ENCODE data around the gene MLLT3.

Gene MLLT3

GRCh38 chr9:20624201-20625002 lies 2.1 kb upstream of the MLLT3 start:
- DNase-seq, result peak; percentile 57

DNA sequence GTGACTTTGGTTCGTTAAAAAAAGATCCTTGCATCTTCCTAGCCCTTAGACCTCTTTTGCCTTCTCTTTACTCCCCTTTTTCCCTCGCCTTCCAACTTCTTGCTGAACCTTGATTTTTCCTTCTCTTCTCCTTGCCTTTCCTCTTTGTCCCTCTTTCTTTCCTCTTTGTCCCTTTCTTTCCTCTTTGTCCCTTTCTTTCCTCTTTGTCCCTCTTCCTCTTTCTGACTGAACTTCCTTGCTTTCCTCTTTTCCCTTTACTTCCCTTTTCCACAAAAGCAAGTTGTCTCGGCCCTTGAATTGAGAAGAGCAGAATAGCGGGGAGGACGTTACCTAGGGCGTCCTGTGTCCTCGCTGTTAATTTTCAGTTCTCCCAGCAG lies 1.4 kb upstream of the MLLT3 start:
- no peak for DNase-seq

DNA sequence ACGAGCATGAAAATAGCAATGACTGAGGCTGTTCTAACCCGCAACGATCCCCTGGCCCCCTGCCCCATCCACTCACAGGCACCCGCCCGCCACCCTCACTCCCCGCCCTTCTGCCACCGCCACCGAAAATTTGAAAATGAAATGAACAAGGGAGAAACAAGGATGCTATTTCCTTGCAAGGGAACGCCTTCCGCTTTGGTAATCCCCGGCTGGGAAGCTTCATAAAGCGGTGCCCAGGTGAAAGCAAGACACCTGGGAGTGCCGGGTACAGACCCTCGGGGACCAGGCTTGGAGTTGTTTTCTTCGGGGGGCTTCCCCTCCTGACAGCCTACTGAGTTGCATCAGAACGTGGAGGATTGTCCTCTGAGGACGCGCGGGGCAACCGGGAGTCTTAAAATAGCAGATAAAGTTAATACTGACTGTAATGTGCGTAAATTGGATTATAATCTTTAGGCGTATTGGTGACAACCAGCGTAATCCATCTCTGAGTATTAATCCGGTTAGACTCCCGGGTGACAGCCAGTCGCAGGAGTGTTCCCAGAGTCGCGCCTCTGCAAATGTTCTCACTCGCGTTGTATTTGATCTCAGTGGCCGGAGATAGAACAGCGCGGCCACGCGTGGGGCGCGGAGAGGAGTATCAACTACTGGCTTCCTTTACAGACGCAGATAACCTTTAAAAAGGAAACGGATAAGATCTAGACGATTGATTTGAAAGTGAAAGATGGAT lies 885 bp upstream of the MLLT3 start:
- DNase-seq, result peak; percentile 57

DNA sequence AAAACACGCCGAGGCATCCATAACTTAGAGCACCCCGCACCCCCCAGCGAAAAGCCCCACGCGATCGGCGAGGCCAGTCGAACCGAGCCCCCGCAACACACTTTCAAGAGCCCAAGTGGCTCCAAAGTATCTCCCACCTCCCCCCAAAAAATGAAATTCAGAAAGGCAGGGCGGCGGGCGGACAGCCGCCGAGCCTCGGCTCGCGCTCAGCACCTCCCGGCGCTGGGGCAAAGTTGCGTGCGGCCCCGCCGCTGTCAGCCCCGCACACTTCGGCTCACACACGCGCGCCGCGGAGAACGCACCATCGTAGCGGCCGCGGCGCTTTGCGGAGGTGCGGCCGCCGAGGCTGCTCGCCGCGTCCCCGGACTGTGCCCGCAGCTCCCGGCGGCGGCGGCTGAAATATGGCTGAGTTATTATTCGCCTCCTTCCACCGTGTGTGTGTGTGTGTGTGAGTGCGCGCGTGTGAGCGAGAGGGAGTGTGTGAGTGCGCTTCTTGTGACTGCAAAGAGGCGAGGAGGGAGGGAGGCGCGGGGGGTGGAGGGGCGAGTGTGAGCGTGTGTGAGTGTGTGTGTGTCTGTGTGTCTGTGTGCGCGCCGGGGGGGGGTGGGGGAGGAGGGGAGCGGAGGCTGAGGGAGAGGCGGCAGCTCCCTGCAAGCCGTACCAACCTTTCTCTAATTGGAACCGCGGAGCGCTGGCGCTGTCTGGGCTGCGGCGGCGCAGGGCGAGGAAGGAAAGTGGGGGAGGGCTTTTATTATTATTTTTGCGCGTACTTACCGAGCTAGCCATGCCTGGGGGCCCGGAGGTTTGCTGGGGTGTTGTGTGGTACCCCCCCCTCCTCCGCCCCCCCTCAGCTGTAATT lies 599 bp downstream of the MLLT3 start:
- peak; percentile 67 for DNase-seq

- peak; percentile 48 for DNase-seq
Observed at GRCh38 chr9:20620650-20621470, 1.4 kb downstream of the MLLT3 start.

DNA sequence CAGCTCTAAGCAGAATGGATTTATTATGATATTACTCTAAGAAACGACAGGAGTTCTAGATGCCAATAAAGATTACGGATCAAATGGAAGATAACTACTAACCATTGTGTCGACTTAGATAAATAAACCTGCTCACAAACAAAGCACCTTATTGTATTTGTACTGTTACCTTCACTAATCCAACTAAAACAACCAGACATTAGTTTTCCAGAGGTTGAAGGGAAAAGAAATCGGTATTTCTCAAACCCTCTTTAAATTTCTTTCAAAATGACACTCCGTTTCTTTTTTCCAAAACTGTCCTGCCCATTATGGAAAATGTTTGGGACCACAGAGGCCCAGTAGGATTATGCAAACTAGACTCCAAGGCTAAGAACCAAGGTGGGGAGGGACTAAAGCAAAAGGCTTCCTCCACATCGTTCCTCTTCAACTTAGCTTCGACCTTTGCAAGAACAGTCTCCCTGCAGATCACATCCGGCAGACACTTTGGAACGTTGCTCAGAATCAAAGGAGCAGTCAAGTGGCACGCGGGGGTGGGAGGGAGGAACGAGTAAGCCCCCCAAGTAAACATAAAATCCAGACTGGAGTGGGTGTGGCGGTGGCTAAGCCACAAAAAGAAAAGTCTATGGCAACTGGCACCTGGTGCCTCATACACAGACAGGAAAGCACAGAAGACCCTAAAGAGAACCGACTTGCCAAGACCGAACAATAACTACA lies 2.7 kb downstream of the MLLT3 start:
- DNase-seq, result no peak

DNA sequence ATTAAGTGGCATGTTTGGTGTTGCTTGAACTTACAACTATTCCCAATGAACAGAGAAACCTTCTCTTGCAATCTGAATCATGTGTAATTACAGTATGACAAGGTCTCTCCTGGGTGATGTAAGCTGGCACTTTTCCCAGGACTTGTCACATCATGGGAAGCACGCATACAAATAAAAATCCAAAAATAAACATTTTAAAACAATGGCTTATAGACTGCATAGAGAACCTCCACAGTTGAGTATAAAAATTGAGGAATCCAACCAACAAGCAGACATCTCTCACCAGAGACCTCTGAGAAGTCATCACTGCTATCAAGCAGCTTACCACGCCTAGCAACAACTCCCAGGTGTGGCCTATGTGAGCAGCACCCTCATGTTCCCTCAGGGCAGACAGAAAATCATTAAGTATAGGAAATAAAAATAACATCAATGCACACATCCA lies 3.9 kb downstream of the MLLT3 start:
- DNase-seq, result no peak

- DNase-seq, result no peak
Observed at GRCh38 chr9:20616808-20617207, 5.5 kb downstream of the MLLT3 start.

DNA sequence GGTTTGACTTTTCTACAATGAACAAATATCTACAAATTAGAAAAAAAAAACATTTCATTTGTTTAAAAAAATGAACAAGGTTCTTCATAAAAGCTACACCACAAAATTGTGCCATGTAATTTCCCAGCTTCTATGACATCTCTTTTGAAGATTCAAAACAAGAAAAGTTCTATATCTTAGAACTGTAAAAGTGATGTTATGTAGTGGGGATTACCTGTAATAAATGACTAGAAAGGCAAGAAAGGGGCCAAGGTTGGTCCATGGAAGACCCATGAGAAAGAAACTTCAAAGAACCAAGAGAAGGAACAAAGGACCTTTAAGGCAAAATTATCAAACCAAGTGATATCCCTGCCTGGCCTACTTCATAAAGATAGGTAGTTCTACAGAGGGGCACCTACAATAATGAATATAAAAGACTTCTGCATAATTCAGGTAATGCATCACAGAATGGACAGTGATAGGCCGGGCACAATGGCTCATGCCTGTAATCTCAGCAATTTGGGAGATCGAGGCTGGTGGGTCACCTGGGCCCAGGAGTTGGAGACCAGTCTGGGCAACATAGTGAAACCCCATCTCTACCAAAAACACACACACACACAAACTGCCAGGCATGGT lies 7.6 kb downstream of the MLLT3 start:
- no peak for DNase-seq

- DNase-seq, result no peak
Observed at GRCh38 chr9:20611691-20612287, 10.5 kb downstream of the MLLT3 start.

DNA sequence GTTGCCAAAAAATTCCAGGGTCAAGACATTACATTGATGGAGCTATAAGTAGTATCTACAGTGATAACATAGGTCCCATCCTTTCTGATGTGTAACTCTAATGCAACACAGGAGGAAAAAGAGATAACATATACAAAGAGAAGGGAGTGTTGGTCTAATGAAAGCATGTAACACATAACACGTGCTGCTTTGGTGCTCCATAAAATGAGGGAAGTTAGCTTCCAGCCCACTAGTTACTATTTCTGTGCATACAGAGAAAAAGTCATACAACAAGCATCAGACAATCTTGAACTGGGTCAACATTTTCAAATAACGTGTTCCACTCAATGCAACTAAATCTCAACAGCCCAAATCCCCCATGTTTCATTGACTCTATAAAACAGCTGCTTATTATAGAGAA lies 11.7 kb downstream of the MLLT3 start:
- DNase-seq, result no peak

DNA sequence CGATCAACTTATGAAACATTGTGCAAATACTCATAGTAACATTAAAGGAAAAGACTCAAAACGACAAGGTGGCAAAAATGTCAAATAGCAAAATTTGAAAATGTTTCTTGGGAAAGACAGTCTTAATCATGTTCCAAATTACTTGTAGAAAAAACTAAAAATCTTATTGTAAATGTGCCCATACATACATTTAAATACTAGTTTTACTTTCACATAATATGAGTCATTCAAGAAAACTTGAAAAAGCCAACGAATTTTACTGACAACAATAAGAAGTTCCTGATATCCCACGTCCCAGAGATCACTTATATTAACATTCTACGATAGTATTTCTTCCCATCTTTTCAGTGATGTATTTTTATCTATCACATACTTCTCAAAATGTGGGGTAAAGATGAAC lies 13.7 kb downstream of the MLLT3 start:
- DNase-seq, result no peak

DNA sequence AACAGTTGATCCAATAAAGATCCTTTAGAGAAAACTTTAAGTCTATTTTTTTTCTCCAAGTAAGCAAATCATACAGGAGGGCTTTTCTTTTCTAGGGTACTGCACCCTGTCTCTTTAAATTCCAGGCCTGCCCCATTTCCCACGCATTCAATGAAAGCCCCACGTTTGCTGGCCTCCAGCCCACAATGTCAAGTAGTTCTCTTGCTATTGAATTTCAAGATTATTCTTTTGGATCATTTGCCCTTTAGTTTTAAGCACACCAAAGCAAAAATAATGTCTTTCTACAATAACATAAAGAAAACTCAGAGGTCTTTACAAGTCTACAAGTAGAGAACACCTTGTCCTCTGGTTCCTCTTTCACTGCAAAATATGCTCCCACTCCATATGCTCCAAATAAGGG lies 15.6 kb downstream of the MLLT3 start:
- no peak for DNase-seq

DNA sequence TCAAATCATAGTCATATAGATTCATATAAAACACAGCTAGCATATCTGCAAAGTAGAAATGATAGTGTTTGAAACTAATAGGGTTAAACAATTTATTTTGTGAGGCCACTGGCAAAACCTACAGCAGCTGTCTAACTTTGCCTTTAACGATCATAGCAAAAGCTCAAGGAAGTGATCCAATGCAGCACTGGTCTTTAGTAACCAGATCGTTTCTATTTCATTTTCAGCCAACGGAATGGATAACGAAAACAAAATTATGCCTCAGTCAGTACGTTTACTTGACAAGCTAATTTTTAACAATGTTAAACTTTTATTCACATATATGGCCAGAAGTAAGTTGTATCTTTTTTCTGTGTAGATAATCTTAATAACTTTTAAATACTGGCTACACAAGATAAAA lies 17.7 kb downstream of the MLLT3 start:
- peak; percentile 47 for DNase-seq

DNA sequence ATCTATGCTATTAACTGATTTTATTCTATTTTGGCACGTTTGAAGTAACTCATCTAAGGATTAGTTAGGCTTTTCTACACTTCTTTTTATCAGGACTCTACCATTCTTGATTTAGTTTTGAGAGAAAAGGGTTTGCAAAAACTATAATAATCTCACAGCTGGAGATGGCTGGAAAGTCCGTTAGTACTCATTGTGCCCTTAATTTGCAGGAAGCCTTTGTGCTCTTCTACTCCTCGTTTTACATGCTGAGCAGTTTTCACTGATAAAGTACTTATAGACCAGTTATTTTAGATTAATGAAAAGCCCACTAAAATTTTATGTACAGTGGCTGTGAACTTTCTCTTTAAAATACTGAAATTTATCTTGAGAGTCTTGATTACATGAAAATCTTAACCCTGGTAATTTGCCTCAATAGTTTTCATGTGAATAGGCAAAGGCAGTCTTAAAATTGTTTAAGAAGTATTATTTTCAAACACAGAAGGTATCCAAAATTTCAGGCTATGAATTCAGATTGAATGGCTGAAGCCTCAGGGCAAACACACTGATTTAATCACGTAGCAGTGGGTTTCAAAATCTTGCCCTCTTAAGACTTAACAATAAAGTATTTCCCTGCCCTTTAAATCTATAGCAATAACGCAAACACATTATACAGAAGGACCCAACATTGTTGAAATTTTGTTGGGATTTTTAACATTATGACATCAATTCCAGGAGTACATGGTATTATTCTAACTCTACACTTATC lies 18.6 kb downstream of the MLLT3 start:
- DNase-seq, result no peak

DNA sequence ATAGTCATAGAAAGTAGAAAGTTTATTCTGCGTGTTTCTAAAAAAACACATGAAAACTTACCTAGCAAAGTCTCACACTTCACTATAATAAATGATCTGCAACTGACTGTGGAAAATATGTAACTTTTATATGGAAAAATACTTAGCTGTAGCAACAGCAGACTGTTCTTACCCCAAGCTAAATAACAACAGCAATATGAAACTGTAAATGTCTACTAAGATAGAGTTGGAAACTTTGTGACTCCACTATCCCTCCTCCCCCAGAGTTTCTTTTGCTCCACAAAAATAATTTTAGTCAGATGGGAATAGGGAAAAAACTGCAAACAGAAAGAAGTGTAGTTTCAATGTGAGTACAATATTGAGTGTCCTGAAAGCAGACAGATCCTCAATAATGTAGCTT lies 21.0 kb downstream of the MLLT3 start:
- DNase-seq, result no peak

GRCh38 chr9:20599195-20599594 lies 23.1 kb downstream of the MLLT3 start:
- DNase-seq, result no peak

GRCh38 chr9:20598367-20598766 lies 23.9 kb downstream of the MLLT3 start:
- DNase-seq, result no peak

DNA sequence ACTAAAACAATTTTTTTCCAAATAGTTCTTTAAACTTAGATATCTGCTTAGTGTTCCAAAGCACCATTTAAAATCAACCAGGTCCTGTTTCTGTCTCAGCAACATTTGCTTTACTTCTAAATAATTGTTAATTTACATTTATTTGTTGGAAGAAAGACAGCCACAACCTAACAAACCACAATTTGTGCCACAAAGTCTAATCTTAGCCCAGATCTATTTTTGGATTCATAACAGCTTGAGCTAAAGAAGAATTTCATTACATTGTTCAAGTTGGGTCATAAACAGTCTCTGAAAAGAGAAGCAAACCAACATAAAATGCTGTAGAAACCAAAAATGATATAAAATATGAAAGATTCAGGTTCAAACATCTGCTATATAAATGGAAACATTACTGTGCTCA lies 24.4 kb downstream of the MLLT3 start:
- DNase-seq, result no peak

DNA sequence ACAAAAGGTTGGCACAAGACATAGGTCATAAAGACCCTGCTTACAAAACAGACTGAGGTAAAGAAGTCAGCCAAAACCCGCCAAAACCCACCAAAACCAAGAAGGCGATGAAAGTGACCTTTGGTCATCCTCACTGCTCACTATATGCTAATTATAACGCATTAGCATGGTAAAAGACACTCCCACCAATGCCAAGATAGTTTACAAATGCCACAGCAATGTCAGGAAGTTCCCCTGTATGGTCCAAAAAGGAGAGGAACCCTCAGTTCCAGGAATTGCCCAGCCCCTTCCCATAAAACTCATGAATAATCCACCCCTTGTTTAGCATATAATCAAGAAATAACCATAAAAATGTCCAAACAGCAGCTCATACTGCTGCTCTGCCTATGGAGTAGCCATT lies 27.7 kb downstream of the MLLT3 start:
- no peak for DNase-seq
